H4 (cell line): ENCODE data around the gene ARHGEF7. TPM values are rescaled to one million over a fixed set of nuclear protein-coding genes. Genes with fewer than 3 reads are reported as not detected.

Experiments
- DNase-seq: peaks from one replicate; pipeline ENCODE4 v3.0.0-alpha.2; 2015; ENCODE audit warnings: low spot score
- total RNA-seq: library from RNA; depleted of rRNA; stranded (reverse); fragments of >200 nt; shearing (Covaris generic); gene quantifications from 2 replicates; pipeline ENCODE4 v1.2.3, GENCODE V29; 2014

Gene ARHGEF7
- total RNA-seq, 1 experiment from 2014 or later = 8.5 TPM

DNA sequence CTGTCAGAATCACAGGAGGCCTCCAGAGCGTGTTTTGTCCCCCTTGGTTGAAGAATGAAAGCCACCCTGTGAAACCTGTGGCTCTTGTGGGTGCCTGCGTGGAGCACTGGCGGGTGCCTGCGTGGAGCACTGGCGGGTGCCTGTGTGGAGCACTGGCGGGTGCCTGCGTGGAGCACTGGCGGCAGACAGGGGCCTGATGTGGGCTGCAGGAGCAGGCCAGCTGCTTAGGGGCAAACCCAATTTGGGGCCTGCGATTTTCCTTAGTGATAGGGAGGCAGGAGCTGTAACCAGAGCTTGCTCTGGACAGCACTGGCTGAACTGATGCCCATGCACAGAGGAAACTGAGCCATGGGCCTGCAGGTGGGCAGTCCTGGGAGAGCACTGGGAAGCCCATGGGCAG is 24.3 kb downstream of the ARHGEF7 start:
- no peak for DNase-seq

DNA sequence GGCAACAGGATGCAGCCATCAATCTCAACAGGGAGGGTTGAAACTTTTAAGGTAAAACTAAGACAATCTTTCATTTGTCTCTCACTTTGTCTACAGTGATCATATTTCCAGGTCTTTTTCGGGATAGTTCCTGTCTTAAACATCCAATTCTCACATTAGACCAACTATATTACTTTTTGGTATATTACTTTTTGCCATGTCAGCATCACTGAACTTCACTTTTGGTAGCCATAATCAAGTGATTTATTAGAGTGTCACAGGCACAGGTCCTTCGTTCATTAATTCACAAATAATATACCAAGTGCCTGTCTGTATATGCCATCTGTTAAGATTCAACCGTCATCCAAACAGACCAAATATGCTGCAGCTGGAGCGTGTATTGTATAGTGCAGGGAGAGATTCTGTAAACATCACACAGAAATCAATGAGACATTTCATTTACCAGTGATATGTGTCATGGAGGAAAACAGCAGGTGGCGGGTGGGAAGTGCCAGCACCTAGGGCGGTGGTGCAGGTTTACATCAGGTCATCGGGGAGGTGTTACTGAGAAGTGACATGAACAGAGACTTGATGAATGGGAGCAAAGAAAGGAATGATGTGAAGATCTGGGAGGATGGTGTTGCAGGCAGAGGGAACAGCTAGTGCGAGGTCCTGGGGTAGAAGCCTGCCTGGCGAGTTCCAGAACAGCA is 24.9 kb downstream of the ARHGEF7 start:
- DNase-seq = no peak

DNA sequence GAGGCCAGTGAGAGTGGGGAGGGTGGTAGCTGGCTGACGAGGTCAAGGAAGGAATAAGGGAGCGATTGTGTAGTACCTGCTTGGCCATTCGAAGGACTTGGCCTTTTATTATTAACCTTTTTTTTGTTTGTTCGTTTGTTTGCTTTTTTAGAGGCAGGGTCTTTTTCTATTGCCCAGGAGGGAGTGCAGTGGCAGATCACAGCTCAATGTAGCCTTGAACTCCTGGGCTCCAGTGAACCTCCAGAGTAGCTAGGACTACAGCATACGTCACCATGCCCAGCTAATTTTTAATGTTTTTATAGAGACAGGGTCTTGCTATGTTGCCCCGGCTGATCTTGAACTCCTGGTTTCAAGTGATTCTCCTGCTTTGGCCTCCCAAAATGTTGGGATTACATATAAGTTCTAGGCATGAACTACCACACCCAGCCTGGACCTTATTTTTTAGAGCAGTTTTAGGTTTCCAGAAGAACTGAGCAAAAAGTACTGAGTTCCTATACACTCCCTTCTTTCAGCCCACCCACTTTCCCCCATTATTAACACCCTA is 25.5 kb downstream of the ARHGEF7 start:
- DNase-seq = no peak

GRCh38 chr13:111142472-111142871 is 27.4 kb downstream of the ARHGEF7 start:
- DNase-seq = no peak

- no peak for DNase-seq
Measured at GRCh38 chr13:111143865-111144540, 28.9 kb downstream of the ARHGEF7 start.

GRCh38 chr13:111145071-111145470 is 30.0 kb downstream of the ARHGEF7 start:
- no peak for DNase-seq

DNA sequence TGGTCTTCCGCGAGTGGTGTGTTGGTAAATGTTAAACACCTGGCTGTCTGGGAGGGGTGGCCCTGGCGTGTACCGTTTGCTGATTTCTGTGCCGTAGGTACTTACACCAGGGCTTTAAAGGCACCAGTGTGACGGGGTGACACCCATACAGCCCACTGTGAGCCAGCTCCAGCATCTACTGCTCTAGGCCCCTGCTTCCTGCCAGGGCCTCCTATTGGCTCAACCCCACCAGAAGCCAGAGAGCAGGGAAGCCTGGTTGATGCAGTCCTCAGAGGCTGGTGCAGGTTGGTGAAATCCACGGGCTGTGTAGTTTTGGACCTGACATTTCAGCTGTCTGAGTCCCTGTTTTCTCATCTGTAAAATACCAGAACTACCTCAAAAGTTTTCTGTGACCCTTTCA is 30.4 kb downstream of the ARHGEF7 start:
- DNase-seq = no peak

DNA sequence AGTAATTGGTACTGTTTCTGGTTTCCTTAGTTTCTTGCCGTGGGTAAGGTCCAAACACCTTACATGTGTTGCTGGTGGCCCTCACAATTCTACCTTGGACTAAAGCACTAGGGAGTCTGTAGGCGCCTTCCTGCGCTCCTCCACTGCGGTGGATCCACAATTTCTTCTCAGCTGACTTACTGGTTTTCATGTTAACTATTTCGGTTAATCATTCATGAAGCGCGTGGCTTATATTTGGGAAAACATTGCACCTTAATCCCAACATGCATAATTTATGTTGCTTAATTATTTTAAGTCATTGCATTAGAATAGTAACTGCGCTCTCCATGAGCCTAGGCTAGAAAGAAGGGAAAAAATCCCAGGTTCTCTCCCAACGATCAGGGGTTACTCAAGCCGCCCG is 37.7 kb downstream of the ARHGEF7 start:
- DNase-seq = no peak

DNA sequence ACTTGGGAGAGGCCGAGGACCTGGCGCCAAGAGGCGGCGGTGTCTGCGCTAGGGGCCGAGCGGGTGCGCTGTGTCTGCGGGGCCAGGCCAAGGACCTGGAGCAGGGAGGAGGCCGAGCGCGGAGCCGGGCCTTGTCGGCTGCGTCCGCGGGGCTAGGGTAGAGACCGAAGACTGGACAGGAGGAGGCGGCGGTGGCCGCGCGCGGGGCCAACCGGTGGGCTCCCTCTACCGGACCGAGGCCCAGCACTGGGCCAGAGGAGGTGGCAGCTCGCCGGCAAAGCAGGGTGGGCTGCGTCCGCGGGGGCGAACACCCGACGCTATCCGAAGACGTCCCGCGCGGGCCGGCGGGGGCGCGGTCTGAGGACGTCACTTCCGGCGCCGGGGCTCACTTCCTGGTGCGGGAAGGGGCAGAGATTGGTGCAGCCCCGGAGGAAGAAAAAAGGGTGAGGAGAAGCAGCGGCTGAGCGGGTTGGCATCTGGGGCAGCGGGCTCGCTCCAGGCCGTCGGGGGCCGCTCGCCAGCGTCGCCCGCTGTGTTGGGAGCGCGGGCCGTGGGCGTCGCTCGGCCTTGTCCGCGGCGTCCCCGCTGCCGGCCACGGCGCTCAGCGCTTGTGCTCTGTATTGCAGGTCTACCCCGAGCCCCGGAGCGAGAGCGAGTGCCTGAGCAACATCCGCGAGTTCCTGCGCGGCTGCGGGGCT is 38.3 kb downstream of the ARHGEF7 start:
- DNase-seq = peak; percentile 72

DNA sequence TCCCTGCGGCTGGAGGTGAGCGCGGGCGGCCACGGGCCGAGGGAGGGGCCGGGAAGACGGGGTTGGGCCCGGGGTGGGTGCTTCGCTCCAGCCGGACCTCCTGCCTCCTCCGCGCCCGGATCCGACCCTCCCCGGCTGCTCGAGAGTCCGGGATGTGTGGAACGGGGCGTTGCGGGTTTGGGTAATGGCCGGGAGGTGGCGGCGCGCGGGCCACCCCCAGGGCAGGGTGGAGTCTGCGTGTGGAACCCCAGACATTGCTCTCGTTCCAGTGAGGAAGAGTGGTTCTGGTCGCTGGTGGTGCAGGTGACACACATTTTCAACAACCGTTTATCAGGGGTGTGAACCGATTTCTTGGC is 38.8 kb downstream of the ARHGEF7 start:
- no peak for DNase-seq

GRCh38 chr13:111156421-111156820 is 41.3 kb downstream of the ARHGEF7 start:
- DNase-seq = no peak

DNA sequence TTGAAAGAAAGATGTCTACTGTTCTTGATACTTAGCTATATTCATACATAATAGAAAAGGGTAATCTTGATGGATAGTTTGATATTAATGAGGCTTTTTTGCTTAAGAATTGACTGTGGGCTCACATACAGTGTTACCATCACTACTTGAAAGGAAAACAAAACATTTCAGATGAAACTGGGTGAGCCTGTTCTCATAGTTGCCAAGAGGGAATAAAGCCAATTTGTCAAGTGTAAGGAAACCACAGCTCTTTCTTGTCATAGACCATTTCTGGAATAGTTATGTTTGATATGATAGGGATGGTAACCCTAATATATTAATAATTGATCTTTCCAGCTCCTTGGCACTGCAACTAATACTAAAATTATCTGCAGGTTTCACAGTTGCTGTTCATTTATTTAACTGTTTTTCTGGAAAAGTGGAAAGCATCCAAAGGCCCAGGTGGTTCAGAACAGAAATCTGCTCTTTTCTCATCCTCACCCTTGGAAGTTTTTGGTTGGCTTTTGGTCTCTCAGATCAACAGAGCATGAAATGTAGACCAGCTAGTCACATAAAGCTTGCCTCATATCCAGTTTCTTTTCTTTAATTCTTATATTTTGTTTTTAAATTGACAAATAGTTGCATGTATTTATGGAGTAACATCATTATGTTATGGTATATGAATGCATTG is 43.2 kb downstream of the ARHGEF7 start:
- DNase-seq = no peak

DNA sequence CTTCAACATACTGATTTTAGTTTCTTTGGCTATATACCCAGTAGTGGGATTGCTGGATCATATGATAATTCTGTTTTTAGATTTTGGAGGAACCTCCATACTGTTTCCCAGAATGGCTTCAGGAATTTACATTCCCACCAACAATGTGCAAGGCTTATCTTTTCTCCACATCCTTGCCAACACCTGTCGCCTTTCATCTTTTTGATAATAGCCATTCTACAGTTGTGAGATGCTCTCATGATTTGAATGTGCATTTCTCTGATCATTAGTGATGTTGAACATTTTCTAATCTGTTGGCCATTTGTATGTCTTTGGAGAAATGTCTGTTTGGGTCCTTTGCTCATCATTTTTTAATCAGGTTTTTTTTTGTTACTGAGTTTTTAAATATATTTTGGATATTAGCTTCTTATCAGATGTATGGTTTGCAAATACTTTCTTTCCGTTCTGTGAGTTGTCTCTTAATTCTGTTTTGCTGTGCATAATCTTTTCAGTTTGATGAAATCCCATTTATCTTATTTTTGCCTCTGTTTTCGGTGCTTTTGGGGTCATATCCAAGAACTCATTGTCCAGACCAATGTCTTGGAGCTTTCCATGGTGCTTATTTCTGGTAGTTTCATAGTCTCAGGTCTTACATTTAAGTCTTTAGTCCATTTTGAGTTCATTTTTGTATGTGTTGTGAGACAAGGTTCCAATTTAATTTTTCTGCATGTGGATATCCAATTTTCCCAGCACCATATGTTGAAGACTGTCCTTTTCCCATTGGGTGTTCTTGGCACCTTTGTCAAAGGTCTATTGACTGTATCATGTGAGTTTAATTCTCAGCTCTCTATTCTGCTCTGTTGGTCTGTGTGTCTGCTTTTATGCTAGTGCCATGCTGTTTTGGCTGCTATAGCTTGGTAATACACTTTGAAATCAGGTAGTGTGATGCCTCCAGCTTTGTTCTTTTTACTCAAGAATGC is 44.5 kb downstream of the ARHGEF7 start:
- DNase-seq = no peak

- no peak for DNase-seq
Measured at GRCh38 chr13:111160648-111161047, 45.5 kb downstream of the ARHGEF7 start.

GRCh38 chr13:111161601-111162600 is 46.8 kb downstream of the ARHGEF7 start:
- DNase-seq = no peak

DNA sequence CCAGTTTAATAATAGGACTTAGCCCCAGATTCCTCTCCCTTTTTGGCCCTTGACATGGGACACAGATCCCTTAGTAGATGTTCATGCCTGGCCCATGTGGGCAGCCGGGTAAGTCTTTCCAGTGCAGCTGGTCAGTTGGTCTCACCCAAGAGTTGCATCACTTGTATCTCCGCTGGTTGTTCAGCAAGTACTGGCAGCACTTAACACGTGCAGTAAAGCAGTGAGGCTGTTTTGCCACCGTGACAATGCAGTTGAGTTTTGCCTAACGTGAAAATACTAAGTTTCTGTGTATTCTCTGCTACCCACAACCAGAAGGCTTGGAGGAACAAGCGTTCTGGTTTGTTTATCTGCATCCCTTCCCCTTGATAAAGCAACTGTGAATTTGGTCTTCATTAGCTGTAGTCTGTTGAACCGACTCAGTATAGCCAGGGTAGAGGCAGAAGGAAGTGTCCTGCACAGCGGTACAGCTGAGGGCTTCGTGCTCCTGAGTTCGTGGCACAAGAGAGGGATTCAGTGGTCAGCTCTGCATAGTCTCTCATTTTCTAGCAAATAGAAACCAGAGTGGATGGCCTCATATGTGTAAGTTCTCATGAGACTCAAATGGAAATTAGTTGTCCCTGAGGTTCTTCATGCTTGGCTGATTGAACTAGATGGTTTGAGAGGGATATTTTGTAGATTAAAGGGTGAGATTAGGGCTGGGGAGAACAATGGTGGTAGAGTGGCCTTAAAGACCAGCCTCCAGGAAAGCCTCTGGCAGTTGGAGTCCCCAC is 50.3 kb downstream of the ARHGEF7 start:
- DNase-seq = no peak

DNA sequence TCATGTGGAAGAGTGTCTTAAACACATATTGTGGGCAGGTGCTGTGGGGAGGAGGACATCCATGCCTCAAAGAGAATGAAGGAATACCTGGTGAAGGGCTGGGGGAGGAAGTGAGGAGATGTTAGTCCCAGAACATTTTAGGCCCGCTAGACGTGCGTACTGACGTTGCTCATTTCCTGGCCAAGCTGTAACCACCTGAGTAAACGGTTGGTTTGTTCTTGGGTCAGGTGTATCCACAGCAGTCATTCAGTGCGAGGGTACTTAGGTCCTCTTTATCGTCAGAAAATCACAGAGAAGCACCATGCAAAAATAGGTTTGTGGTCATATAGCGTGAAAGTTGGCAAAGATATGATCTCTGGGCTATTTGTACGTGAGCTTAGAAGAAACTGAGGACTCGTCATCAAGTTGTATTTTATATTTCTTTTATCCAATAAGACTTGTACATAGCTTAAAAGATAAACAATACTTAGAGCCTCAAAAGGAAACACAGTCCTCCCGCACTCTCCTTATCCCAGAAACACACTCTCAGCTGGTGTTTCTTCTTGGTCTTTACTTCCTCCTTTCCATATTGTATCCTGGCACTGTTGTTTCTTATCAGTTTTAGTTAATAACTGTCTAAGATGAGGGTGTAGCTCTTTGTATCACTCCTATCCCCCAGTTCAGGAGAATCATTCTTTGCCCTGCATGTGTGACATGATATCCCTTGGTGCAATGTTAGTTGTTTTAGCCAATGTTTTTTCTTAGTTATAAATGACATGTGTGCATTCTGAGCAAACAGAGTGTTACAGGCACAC is 52.0 kb downstream of the ARHGEF7 start:
- no peak for DNase-seq

DNA sequence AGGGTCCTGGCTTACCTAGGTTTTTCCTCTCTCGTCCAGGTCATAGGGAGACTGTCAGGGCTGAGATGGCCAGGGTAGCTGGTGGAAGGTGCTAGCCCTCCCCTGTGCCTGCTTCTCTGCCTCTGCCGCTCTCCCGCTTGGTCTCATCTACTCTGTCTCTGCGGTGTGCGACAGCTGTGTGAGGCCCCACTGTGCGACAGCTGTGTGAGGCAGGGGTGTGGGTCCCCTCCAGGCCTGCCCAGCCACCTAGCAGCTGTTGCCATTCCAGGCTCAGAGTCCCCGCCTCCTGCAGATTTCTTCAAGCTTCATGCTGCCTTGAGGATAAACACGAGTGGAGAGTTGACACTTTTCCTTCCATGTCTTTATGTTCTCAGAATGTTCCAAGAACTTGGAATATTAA is 53.0 kb downstream of the ARHGEF7 start:
- DNase-seq = no peak
